ENCODE measurements around the gene CHRNB4.
"Not testable (repeated sequence)": the region's sequence is repeated elsewhere in the genome, so short reads cannot be mapped to it uniquely, and the experiment has no call there.

Gene CHRNB4

GRCh38 chr15:78617516-78617915, 23.5 kb downstream of the CHRNB4 start:
- Histone ChIP-seq H3K27ac (no peak overlapping the region), H3K4me1 (ENCODE audit: control insufficient read depth in 1 of 2, insufficient read depth in 1 of 2, low read depth in 1 of 2, low read length in 1 of 2) (no peaks in the 10 kb centered on the region), H3K4me3 (ENCODE audit: low read depth in 1 of 2, low read length in 1 of 2) (no peak overlapping the region), H3K9me3 (no peaks in the 10 kb centered on the region), H3K36me3 (no peaks in the 10 kb centered on the region), H3K27me3 (peaks cover 44% of the 10 kb centered on the region)
- no peak for TF ChIP-seq CTCF (IDR thresholded peaks at IDR 0.05)

DNA sequence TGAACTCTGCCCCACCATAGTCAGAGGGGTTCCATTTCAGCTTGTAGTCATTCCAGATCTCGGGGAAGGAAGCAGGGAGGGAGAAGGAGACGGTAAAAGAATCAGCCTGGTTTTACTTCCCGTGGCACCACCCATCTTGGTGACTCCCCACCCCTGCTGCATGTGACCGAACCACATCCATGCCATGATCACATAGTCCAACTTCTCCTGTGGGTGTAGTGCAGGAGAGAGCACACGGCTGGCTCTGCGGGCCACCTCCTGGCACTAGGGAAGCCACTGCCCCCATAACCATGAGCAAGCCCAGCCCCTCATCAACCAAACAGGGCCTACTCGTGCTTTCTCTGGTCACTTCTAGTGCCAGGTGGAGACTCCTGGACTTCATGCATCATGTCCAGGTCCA, 23.9 kb downstream of the CHRNB4 start:
- Histone ChIP-seq H3K4me1 (ENCODE audit: control insufficient read depth in 1 of 2, insufficient read depth in 1 of 2, low read depth in 1 of 2, low read length in 1 of 2) (no peaks in the 10 kb centered on the region), H3K9me3 (no peaks in the 10 kb centered on the region), H3K27me3 (peaks cover 40% of the 10 kb centered on the region), H3K36me3 (no peaks in the 10 kb centered on the region), H3K27ac (no peak overlapping the region), H3K4me3 (ENCODE audit: low read depth in 1 of 2, low read length in 1 of 2) (no peak overlapping the region)
- no peak for TF ChIP-seq CTCF (IDR thresholded peaks at IDR 0.05)

DNA sequence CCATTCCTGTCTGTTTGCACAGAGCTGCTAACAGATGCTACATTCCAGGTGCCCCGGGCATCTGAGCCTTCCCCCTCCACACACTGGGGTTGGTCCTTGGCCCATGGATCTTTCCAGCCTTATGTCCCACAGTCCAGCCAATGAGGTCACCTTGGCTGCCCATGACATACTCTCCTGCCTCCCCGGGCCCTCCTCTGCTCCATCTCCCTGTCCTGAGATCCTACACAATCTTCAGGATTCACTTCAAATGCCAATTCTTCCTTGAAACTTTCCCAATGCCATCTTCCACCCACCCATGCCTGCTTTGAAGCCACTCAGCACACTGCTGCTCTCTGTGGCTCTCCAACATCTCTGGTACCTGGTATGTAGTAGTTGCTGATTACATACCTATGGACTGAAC, 24.5 kb downstream of the CHRNB4 start:
- no peaks in the 10 kb centered on the region for H3K9me3 ChIP-seq
- no peaks in the 10 kb centered on the region for H3K36me3 ChIP-seq

DNA sequence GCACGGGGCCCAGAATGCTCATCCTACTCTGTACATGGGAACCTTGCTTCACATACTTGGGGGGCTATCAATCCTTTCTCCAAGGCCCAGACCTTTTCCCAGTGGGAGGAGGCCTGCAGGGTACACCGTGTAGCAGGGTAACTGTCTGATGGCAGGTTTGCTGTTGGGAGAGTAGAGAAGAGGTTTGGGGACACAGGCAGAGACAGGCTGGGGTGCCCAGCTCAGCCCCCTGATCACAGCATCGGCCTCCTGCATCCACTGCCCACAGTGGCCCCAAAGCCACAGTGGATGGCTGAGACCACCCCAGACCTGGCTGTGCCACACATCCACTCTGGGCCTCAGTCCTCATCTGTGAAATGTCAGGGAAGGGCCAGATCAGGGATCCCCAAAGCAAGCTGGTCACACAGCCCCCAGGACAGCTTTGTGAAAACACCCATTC, 25.8 kb downstream of the CHRNB4 start:
- no peak overlapping the region for H3K27ac ChIP-seq
- H3K4me3 ChIP-seq (ENCODE audit: low read depth in 1 of 2, low read length in 1 of 2): no peak overlapping the region
- H3K4me1 ChIP-seq (ENCODE audit: control insufficient read depth in 1 of 2, insufficient read depth in 1 of 2, low read depth in 1 of 2, low read length in 1 of 2): no peaks in the 10 kb centered on the region
- H3K36me3 ChIP-seq: no peaks in the 10 kb centered on the region
- TF ChIP-seq CTCF (IDR thresholded peaks at IDR 0.05): no peak
- peaks cover 21% of the 10 kb centered on the region for H3K27me3 ChIP-seq
- H3K9me3 ChIP-seq: no peaks in the 10 kb centered on the region

More for the DNA sequence above, 24.5 kb downstream of the CHRNB4 start:
- Histone ChIP-seq H3K27ac (no peak overlapping the region), H3K4me1 (ENCODE audit: control insufficient read depth in 1 of 2, insufficient read depth in 1 of 2, low read depth in 1 of 2, low read length in 1 of 2) (no peaks in the 10 kb centered on the region), H3K27me3 (peaks cover 34% of the 10 kb centered on the region), H3K4me3 (ENCODE audit: low read depth in 1 of 2, low read length in 1 of 2) (no peak overlapping the region)
- TF ChIP-seq CTCF (IDR thresholded peaks at IDR 0.05): no peak

GRCh38 chr15:78614021-78614420, 27.0 kb downstream of the CHRNB4 start:
- H3K27ac ChIP-seq: no peak overlapping the region
- TF ChIP-seq CTCF (IDR thresholded peaks at IDR 0.05): no peak

DNA sequence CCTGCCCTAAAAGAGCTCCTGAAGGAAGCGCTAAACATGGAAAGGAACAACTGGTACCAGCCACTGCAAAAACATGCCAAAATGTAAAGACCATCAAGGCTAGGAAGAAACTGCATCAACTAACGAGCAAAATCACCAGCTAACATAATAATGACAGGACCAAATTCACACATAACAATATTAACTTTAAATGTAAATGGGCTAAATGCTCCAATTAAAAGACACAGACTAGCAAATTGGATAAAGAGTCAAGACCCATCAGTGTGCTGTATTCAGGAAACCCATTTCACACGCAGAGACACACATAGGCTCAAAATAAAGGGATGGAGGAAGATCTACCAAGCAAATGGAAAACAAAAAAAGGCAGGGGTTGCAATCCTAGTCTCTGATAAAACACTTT, 31.5 kb downstream of the CHRNB4 start:
- not testable (repeated sequence) for H3K4me3 ChIP-seq (ENCODE audit: low read depth in 1 of 2, low read length in 1 of 2); H3K36me3 ChIP-seq; H3K9me3 ChIP-seq; H3K27ac ChIP-seq; H3K4me1 ChIP-seq (ENCODE audit: control insufficient read depth in 1 of 2, insufficient read depth in 1 of 2, low read depth in 1 of 2, low read length in 1 of 2)
- H3K27me3 ChIP-seq: peaks cover 18% of the 10 kb centered on the region

More at GRCh38 chr15:78614021-78614420, 27.0 kb downstream of the CHRNB4 start:
- Histone ChIP-seq H3K4me1 (ENCODE audit: control insufficient read depth in 1 of 2, insufficient read depth in 1 of 2, low read depth in 1 of 2, low read length in 1 of 2) (no peaks in the 10 kb centered on the region), H3K27me3 (peaks cover 9% of the 10 kb centered on the region), H3K36me3 (no peaks in the 10 kb centered on the region), H3K9me3 (no peaks in the 10 kb centered on the region), H3K4me3 (ENCODE audit: low read depth in 1 of 2, low read length in 1 of 2) (no peak overlapping the region)

Measured in neutrophil (primary cell).